K562 (cell line): ENCODE measurements around the gene PTCH1. TPM values are rescaled to one million over a fixed set of nuclear protein-coding genes. Genes with fewer than 3 reads are reported as not detected.
A peak's percentile ranks its signal among the peaks of the same experiment; 100 is the strongest.

Source experiments
- CHAMP1 ChIP-seq: fragments of 450-650 bp; IDR thresholded peaks from 2 replicates; pipeline ENCODE4 v1.6.1; 2016; ENCODE audit warnings: mild to moderate bottlenecking
- DIDO1 ChIP-seq: fragments of 450-650 bp; IDR thresholded peaks from 2 replicates; pipeline ENCODE4 v1.6.1; 2016; ENCODE audit warnings: low read depth, missing biosample characterization, missing genetic modification characterization
- KLF16 ChIP-seq: IDR thresholded peaks from 2 replicates; pipeline ENCODE4 v1.6.1; 2016; ENCODE audit warnings: antibody characterized with exemption
- PCBP1 ChIP-seq: fragments of 200-400 bp; formaldehyde crosslinking; IDR thresholded peaks from 2 replicates; pipeline ENCODE4 v1.6.1; 2018; ENCODE audit warnings: mild to moderate bottlenecking, low read depth, low read length; ENCODE audit not compliant: poor library complexity, severe bottlenecking
- ZBTB49 ChIP-seq: sonication (generic); formaldehyde crosslinking; IDR thresholded peaks from 2 replicates; pipeline ENCODE4 v1.8.0; 2022; ENCODE audit warnings: missing genetic modification reagents, mild to moderate bottlenecking, borderline replicate concordance
- ZFP91 ChIP-seq: sonication (generic); formaldehyde crosslinking; IDR thresholded peaks from 2 replicates; pipeline ENCODE4 v1.8.0; 2022; ENCODE audit warnings: mild to moderate bottlenecking, missing genetic modification reagents
- ZNF324 ChIP-seq: fragments of 250-450 bp; sonication (Bioruptor Pico); IDR thresholded peaks from 2 replicates; pipeline ENCODE4 v1.4.0; 2020; ENCODE audit warnings: mild to moderate bottlenecking
- ZNF384 ChIP-seq: IDR thresholded peaks from 2 replicates; pipeline ENCODE4 v1.6.1; 2012; ENCODE audit warnings: low read depth, low read length, improper control_type of control experiment
- polyA plus RNA-seq, 8 experiments: library from polyadenylated mRNA; depleted of rRNA in 4 of 8; stranded (reverse) in 5 of 8; unstranded in 3 of 8; fragments of >200 nt; fragmentation: Nextera tagmentation in 2 of 8; fragmentation: Illumina TruSeq in 1 of 8; extraction: Ambion mirVana in 2 of 8; extraction: Trizol in 1 of 8; gene quantifications; 2 replicates each; pipeline versions ENCODE4 v1.2.1 to v1.2.3, GENCODE V29; 2011 to 2014; ENCODE audit warnings: inconsistent platforms in 1 of 8, missing spikeins in 1 of 8
- total RNA-seq, 7 experiments: library from RNA; depleted of rRNA in 6 of 7; stranded (reverse); fragments of >200 nt in 6 of 7; fragmentation: Illumina TruSeq in 2 of 7; extraction: Trizol in 2 of 7; gene quantifications; 2 replicates each; pipeline versions ENCODE4 v1.2.1 to v1.2.3, GENCODE V29; 2011 to 2021; ENCODE audit warnings: low replicate concordance in 1 of 7

The PTCH1 gene
- total and polyA plus RNA-seq, 9 of the 15 experiments (the other 6 are each of a cell fraction or from before 2014, with no cell fraction given), result 0.70 to 9.9 (median 3.8) TPM

DNA sequence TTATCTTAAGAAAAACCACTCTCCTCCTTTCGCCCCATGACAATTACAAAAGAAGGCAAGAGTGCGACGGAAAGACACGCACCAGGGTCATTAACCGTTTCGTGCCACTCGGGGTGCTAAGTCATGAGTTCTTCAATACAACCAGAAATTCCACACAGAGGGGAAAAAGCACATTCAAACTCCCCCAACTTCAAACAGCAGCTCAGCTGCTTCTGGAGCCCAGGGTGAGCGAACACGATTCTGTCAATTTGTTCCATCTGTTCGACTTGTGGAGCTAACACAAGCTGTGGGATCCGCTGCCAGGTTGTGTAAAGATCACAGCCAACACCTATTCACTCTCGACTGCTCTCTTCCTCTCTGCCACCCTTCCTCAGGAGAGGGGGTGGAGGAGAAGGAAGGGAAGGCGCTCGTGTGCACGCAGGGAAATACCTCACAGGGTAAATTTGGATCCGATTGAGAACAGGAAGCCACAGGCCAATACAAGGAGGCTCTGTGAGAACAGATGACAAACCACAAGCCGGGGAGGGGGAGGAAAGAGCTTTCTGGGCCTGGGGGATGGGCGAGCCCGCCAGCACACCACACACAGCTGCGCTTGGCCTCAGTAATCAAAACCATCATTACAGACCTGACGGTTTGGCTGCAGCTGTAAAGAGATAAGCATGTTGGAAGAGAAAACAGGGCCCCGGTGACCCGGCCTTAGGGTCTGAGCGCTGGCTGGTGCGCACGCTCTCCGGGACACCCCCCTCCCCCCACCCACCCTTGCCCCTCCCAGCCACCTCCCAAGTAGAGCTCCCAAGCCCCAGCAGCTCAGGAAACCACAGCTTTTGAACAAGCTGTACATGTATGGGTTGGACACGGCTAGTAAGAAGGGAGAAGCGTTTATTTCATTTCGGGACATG is 54.3 kb downstream of the PTCH1 start (continued):
- no peak for TF ChIP-seq DIDO1
- no peak for TF ChIP-seq ZFP91 (CRISPR knock-in tag)
- TF ChIP-seq PCBP1, result peak; percentile 97
- TF ChIP-seq KLF16, result peak; percentile 99
- TF ChIP-seq ZNF384, result peak; percentile 15; the same call in 1 of the 2 replicates
- no peak for TF ChIP-seq ZNF324 (CRISPR knock-in tag)
- no peak for TF ChIP-seq CHAMP1
- TF ChIP-seq ZBTB49 (CRISPR knock-in tag), result no peak
